GM12873 (cell line): ENCODE results near the gene DNM3.

Experiments
- CTCF ChIP-seq: IDR thresholded peaks from 2 replicates; pipeline ENCODE4 v1.5.1; 2012; ENCODE audit warnings: low read depth, mild to moderate bottlenecking, moderate library complexity, low read length, control low read depth; ENCODE audit not compliant: insufficient read depth; ENCODE audit errors: missing control alignments

DNM3 gene

DNA sequence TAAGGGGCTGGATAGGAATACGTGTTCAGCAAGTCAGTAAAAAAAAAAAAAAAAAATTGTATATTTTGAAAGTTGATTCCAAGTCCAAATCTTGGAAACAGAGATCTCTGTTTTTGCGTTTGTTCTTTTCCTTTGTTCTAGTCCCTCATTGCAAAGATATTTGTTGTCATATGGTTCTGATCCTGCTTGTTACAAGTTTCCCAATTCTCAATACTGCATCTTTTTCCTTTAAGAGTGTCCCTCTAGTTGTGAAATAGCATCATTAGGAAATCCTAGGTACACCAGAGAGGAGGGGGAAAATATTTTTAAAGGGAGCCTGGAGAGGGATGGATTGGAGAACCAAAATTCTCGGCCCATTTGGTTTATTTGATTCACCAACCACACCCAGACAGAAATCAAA lies 426.9 kb downstream of the DNM3 start:
- no peak for TF ChIP-seq CTCF

DNA sequence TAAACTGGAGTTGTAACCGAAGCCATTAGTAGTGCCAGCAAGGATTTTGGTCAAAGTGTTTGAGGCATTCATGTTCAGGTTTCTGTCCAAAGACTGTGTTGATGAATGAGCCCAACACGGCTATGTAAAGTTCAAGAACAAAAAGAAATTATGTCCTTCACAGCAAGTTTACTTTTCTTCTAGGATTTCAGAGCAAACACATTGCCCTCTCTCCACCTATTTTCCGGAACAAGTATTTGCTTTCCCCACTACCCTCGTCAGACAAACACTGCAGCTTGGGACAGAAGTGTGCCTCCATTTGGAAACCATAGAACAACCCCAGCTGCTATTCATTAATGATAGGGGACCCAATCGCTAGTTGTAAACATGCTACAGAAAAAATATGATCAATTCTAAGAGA lies 427.8 kb downstream of the DNM3 start:
- TF ChIP-seq CTCF: no peak

DNA sequence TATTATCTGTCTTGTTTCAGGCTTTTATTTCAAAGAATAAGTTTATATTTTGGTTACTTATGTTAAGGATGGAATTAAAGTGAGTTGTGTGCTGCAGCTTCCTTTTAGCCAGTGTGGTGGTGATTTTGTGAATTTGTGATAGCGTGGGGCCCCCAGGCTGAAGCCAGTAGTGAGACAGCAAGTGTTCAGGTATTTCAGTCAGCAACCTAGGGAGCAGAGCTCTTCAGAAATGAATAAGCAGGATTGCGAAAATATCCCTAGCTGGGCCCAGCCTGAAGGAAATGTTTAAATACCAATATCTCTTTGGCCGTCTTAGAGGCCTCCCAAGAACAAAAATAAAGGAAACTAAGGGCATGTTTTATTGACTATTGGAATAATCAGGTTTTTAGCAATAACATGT lies 428.3 kb downstream of the DNM3 start:
- TF ChIP-seq CTCF: no peak

DNA sequence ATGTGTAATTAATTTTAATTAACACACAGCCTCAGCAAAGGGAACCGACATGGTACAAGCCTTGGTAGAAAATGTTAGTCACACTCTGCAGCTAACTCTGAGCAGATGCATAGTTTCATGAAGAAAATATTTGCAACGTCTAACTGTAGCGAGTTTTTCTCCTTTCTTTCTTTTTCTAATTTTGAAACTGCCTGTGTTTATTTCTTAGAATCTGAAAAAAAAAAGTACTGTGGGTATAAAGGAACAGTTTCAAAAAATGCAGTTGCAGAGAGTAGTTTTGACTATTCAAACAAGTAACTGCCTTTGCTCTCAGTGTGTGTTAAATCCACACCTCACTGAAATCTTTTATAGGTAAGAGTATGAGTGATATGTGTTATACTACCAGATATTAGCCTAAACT lies 429.3 kb downstream of the DNM3 start:
- TF ChIP-seq CTCF: no peak

- TF ChIP-seq CTCF: no peak
Measured at GRCh38 chr1:172272087-172272486, 430.8 kb downstream of the DNM3 start.

DNA sequence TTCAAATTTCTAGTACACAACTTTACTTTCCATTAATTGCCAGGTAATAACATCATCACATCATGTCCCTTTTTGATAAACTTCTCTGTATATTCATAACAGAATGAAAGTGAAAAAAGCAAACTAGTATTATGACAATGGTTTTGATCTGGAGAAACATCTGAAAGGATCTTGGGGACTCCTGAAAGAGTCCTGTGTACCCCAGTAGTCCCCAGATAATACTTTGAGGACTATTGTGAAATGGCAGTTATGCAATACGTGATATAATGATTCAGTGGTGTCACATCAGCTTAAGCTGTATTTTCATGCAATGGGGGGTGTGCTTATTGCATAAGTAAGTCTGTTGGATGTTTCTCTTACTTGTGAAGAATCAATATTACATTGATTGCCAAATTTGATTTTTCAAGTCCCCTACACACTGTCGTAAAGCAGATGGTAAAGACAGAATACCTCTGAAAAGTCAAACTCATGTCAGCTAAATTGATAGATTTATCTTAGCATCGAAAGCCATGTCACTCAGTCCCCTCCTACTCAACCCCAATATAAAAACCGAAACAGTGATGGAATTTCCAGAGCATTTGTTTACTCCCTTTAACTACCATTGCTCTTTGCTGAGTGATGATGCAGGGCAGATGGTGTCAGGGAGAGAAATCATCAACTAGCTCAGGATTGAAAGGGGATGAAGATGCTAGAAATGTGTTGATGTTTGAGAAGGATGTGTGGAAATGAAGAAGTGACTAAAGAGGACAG lies 432.5 kb downstream of the DNM3 start:
- no peak for TF ChIP-seq CTCF

DNA sequence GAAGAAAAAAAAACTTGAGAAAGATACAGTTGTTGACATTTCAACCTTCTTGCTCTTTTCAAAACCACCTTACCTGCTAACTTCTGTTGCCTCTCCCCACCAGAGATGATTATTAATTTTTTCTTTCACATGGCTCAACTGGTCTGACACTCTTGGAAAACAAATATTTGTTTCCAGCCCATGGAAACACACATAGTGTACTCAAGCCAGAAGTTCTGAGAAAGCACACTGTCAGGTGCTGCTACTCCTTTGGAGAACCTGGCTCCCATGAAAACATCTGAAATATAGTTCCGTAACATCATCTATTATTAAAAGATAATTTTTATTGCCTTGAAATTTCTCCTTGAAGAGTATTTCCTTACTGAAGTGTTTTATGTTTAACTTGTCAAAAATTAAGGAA lies 434.2 kb downstream of the DNM3 start:
- no peak for TF ChIP-seq CTCF
